ENCODE data around the gene ZNF396. TPM values are rescaled to one million over a fixed set of nuclear protein-coding genes. Genes with fewer than 3 reads are reported as not detected.

Gene ZNF396
- total and polyA plus RNA-seq, 2 experiments from 2014 or later: 0.31 to 0.36 TPM

Other genes starting within 250 kb of the ZNF396 start
- gene ZNF397, start 136.3 kb downstream of the ZNF396 start, total RNA-seq (2014; rRNA removed; shearing (Covaris generic)): 47.6 and 48.6 TPM in 2 replicates
- gene ZNF397, start 136.3 kb downstream of the ZNF396 start, polyA plus RNA-seq (2016; fragmentation: Nextera tagmentation; extraction: Ambion mirVana): 19.1 and 20.7 TPM in 2 replicates
- 15.5 and 21.8 TPM in 2 replicates for gene ZSCAN30, start 87.1 kb downstream of the ZNF396 start, total RNA-seq (2014; rRNA removed; shearing (Covaris generic))
- gene ZSCAN30, start 87.1 kb downstream of the ZNF396 start, polyA plus RNA-seq (2016; fragmentation: Nextera tagmentation; extraction: Ambion mirVana): 7.0 and 12.3 TPM in 2 replicates
- 50.8 and 52.4 TPM in 2 replicates for gene ZNF24, start 32.9 kb downstream of the ZNF396 start, total RNA-seq (2014; rRNA removed; shearing (Covaris generic))
- 57.9 and 75.2 TPM in 2 replicates for gene ZNF24, start 32.9 kb downstream of the ZNF396 start, polyA plus RNA-seq (2016; fragmentation: Nextera tagmentation; extraction: Ambion mirVana)
- gene INO80C, start 120.6 kb upstream of the ZNF396 start, total RNA-seq (2014; rRNA removed; shearing (Covaris generic)): 16.3 and 22.6 TPM in 2 replicates
- 52.3 and 52.8 TPM in 2 replicates for gene INO80C, start 120.6 kb upstream of the ZNF396 start, polyA plus RNA-seq (2016; fragmentation: Nextera tagmentation; extraction: Ambion mirVana)
- gene GALNT1, start 204.4 kb upstream of the ZNF396 start, total RNA-seq (2014; rRNA removed; shearing (Covaris generic)): 60.8 and 67.4 TPM in 2 replicates
- gene GALNT1, start 204.4 kb upstream of the ZNF396 start, polyA plus RNA-seq (2016; fragmentation: Nextera tagmentation; extraction: Ambion mirVana): 36.4 and 37.4 TPM in 2 replicates

Data from GM23338 (cell line).